Smooth muscle cell (in vitro differentiated cells): ENCODE results near the gene ARHGEF11. TPM values are rescaled to one million over a fixed set of nuclear protein-coding genes. Genes with fewer than 3 reads are reported as not detected.

Experiments
- DNase-seq: peaks from one replicate; lab custom pipeline; 2025; ENCODE audit not compliant: unreplicated experiment; lab: John Stamatoyannopoulos, UW
- H2AFZ ChIP-seq: fragments of 200-600 bp; sonication (generic); 2 replicates; pipeline ENCODE4 v1.6.0; 2016; ENCODE audit warnings: antibody characterized with exemption, low read depth, mild to moderate bottlenecking
- H3F3A ChIP-seq: fragments of 200-600 bp; sonication (generic); 2 replicates; pipeline ENCODE4 v1.6.0; 2017; ENCODE audit warnings: antibody characterized with exemption, low read depth
- H3K27ac ChIP-seq: fragments of 200-600 bp; sonication (generic); 2 replicates; pipeline ENCODE4 v1.5.1; 2016; ENCODE audit warnings: low read depth, mild to moderate bottlenecking
- H3K27me3 ChIP-seq: fragments of 200-600 bp; sonication (generic); 2 replicates; pipeline ENCODE4 v1.6.1; 2016; ENCODE audit warnings: low read depth, mild to moderate bottlenecking
- H3K36me3 ChIP-seq: fragments of 200-600 bp; sonication (generic); 2 replicates; pipeline ENCODE4 v1.5.1; 2016; ENCODE audit warnings: low read depth
- H3K4me1 ChIP-seq: fragments of 200-600 bp; sonication (generic); 2 replicates; pipeline ENCODE4 v1.5.1; 2016; ENCODE audit warnings: low read depth
- H3K4me2 ChIP-seq: fragments of 200-600 bp; sonication (generic); 2 replicates; pipeline ENCODE4 v1.6.0; 2016; ENCODE audit warnings: mild to moderate bottlenecking
- H3K4me3 ChIP-seq: fragments of 200-600 bp; sonication (generic); 2 replicates; pipeline ENCODE4 v1.5.1; 2016; ENCODE audit warnings: mild to moderate bottlenecking
- H3K79me2 ChIP-seq: fragments of 200-600 bp; sonication (generic); 2 replicates; pipeline ENCODE4 v1.6.0; 2016; ENCODE audit warnings: low read depth, mild to moderate bottlenecking
- H3K9ac ChIP-seq: fragments of 200-600 bp; sonication (generic); 2 replicates; pipeline ENCODE4 v1.6.0; 2016; ENCODE audit warnings: low read depth
- H3K9me3 ChIP-seq: fragments of 200-600 bp; sonication (generic); replicated peaks from 2 replicates; pipeline ENCODE4 v1.5.1; 2016; ENCODE audit warnings: low read depth
- H4K20me1 ChIP-seq: fragments of 200-600 bp; sonication (generic); 2 replicates; pipeline ENCODE4 v1.6.0; 2016; ENCODE audit warnings: low read depth
- CTCF ChIP-seq: fragments of 200-600 bp; sonication (generic); IDR thresholded peaks from 2 replicates; pipeline ENCODE4 v1.5.1; 2017; ENCODE audit warnings: borderline replicate concordance, mild to moderate bottlenecking, antibody characterized with exemption; ENCODE audit not compliant: insufficient read depth, poor library complexity, severe bottlenecking
- WGBS: methylation state at CpG from one replicate; pipeline ENCODE4 v1.1.7; 2016; ENCODE audit warnings: low lambda C conversion rate; 5-methylcytosine and 5-hydroxymethylcytosine counted together
- polyA plus RNA-seq: library from polyadenylated mRNA; unstranded; fragments of >200 nt; fragmentation: Nextera tagmentation; extraction: Ambion mirVana; gene quantifications from 2 replicates; pipeline ENCODE4 v1.2.1, GENCODE V29; 2016
- total RNA-seq: library from RNA; depleted of rRNA; stranded (reverse); fragments of >200 nt; gene quantifications from 2 replicates; pipeline ENCODE4 v1.2.3, GENCODE V29; 2014

The ARHGEF11 gene
- total and polyA plus RNA-seq, 2 experiments from 2014 or later, result 15.1 to 20.1 TPM

- DNase-seq, result no peak
- Histone ChIP-seq H3F3A (peaks cover 4% of the 10 kb centered on the region), H3K9ac (no peak overlapping the region), H3K4me3 (no peak overlapping the region), H3K4me2 (no peak overlapping the region), H3K36me3 (no peaks in the 10 kb centered on the region), H3K9me3 (no peaks in the 10 kb centered on the region), H2AFZ (no peak overlapping the region), H4K20me1 (peaks cover 21% of the 10 kb centered on the region), H3K79me2 (no peaks in the 10 kb centered on the region), H3K4me1 (peaks cover 11% of the 10 kb centered on the region), H3K27ac (no peak overlapping the region), H3K27me3 (peaks cover 80% of the 10 kb centered on the region)
- no peak for TF ChIP-seq CTCF
- WGBS, result 14% methylated on average over 19 of the region's 22 CpGs
Measured at GRCh38 chr1:156924478-156925153, 120.9 kb downstream of the ARHGEF11 start.

GRCh38 chr1:156923670-156924477 lies 121.7 kb downstream of the ARHGEF11 start:
- no peaks in the 10 kb centered on the region for H3K9me3 ChIP-seq
- H3K36me3 ChIP-seq, result no peaks in the 10 kb centered on the region
- no peaks in the 10 kb centered on the region for H3K79me2 ChIP-seq
- TF ChIP-seq CTCF, result no peak
- H3K4me2 ChIP-seq, result peak overlapping the region; percentile 71
- WGBS, result 3% methylated on average over 57 of the region's 64 CpGs
- H3K27me3 ChIP-seq, result peaks cover 73% of the 10 kb centered on the region
- H3F3A ChIP-seq, result peaks cover 4% of the 10 kb centered on the region
- DNase-seq, result no peak
- no peak overlapping the region for H2AFZ ChIP-seq
- peaks cover 11% of the 10 kb centered on the region for H3K4me1 ChIP-seq
- no peak overlapping the region for H3K9ac ChIP-seq
- peak overlapping the region; percentile 10 for H3K4me3 ChIP-seq
- H3K27ac ChIP-seq, result no peak overlapping the region
- H4K20me1 ChIP-seq, result peaks cover 21% of the 10 kb centered on the region

GRCh38 chr1:156922986-156923669 lies 122.4 kb downstream of the ARHGEF11 start:
- H3F3A ChIP-seq, result peaks cover 4% of the 10 kb centered on the region
- WGBS, result 16% methylated on average over 11 of the region's 11 CpGs
- TF ChIP-seq CTCF, result no peak
- no peaks in the 10 kb centered on the region for H3K79me2 ChIP-seq
- no peaks in the 10 kb centered on the region for H3K9me3 ChIP-seq
- peaks cover 21% of the 10 kb centered on the region for H4K20me1 ChIP-seq
- H3K27ac ChIP-seq, result no peak overlapping the region
- no peak overlapping the region for H3K9ac ChIP-seq
- H3K4me2 ChIP-seq, result peak overlapping the region; percentile 71
- H2AFZ ChIP-seq, result no peak overlapping the region
- H3K4me1 ChIP-seq, result peaks cover 11% of the 10 kb centered on the region
- no peaks in the 10 kb centered on the region for H3K36me3 ChIP-seq
- peak overlapping the region; percentile 10 for H3K4me3 ChIP-seq
- peaks cover 65% of the 10 kb centered on the region for H3K27me3 ChIP-seq
- no peak for DNase-seq
